Measurements from ENCODE around the gene JPH3.

DNA sequence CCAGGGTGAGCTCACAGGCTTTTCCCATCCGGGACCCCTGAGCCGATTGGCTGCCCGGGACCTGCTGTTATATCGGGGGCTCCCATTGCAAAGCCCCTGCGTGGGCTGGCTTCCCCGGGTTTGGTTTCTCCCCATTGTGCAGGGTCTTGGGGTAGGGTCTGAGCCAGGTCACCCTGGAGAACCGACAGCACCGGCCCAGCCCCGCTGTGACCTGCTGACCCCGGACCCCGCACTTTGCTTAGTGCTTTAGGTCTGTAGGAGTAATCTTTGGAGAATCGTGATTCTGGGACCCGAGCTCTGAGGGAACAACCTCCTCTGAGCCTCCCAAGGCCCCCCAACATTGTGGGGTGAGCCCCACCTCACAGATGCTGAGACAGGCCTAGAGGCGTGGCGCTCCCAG is 62.9 kb downstream of the JPH3 start:
- TF ChIP-seq, protein P1, sequence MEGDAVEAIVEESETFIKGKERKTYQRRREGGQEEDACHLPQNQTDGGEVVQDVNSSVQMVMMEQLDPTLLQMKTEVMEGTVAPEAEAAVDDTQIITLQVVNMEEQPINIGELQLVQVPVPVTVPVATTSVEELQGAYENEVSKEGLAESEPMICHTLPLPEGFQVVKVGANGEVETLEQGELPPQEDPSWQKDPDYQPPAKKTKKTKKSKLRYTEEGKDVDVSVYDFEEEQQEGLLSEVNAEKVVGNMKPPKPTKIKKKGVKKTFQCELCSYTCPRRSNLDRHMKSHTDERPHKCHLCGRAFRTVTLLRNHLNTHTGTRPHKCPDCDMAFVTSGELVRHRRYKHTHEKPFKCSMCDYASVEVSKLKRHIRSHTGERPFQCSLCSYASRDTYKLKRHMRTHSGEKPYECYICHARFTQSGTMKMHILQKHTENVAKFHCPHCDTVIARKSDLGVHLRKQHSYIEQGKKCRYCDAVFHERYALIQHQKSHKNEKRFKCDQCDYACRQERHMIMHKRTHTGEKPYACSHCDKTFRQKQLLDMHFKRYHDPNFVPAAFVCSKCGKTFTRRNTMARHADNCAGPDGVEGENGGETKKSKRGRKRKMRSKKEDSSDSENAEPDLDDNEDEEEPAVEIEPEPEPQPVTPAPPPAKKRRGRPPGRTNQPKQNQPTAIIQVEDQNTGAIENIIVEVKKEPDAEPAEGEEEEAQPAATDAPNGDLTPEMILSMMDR (IDR thresholded peaks at IDR 0.05; ENCODE audit: poor library complexity) = no peak
- no peak for TF ChIP-seq EZH2 (IDR thresholded peaks at IDR 0.05; ENCODE audit: borderline replicate concordance)
